Measurements from ENCODE around the gene SORCS2.

DNA sequence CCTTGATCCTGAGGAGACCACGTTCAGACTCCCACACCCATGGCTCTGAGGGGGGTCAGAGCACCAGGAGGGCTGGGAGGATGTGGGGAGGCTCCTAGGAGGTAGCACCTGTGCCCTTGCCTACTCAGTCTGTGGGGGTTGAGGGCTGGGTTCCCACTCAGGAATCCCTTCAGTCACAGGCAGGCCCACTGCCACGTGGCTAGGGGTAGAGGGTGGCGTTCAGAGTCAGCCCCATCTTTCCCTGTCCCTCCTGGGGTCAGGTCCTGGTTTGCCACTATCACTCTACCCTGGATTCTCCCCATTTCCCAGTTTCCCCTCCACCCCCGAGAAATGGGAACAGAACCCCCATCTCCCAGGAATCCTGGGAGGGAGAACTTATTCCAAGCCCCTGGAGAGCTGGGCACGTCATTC is 131.1 kb downstream of the SORCS2 start:
- TF ChIP-seq SUZ12 (IDR thresholded peaks at IDR 0.05; ENCODE audit: extremely low read depth, insufficient read depth, insufficient read length) = no peak
- TF ChIP-seq ZNF274 (IDR thresholded peaks at IDR 0.05; ENCODE audit: low read depth, low read length) = no peak
- TF ChIP-seq YY1 (IDR thresholded peaks at IDR 0.05; ENCODE audit: insufficient read depth, insufficient read length) = no peak
